ENCODE measurements around the gene SRGAP1.

DNA sequence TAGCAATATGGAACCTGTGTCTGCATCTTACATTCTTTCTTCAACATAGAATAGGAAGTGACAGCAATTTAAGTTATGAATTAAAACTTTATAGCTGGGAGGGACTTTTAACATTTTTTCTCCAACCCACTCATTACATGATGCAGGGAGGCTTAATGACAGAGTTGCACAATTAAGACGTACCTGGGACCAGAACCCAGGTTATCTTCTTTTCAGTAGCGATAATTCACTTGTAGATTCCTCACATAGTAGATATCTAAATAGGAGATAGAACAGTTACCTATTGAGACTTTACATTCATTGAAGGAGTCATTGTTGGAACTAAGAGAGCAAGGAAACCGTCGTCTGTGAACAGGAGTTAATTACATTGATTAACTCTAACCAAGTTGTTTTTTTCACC lies 5.1 kb downstream of the SRGAP1 start:
- TF ChIP-seq POLR2A (IDR thresholded peaks at IDR 0.05) = no peak
- TF ChIP-seq, protein P1, sequence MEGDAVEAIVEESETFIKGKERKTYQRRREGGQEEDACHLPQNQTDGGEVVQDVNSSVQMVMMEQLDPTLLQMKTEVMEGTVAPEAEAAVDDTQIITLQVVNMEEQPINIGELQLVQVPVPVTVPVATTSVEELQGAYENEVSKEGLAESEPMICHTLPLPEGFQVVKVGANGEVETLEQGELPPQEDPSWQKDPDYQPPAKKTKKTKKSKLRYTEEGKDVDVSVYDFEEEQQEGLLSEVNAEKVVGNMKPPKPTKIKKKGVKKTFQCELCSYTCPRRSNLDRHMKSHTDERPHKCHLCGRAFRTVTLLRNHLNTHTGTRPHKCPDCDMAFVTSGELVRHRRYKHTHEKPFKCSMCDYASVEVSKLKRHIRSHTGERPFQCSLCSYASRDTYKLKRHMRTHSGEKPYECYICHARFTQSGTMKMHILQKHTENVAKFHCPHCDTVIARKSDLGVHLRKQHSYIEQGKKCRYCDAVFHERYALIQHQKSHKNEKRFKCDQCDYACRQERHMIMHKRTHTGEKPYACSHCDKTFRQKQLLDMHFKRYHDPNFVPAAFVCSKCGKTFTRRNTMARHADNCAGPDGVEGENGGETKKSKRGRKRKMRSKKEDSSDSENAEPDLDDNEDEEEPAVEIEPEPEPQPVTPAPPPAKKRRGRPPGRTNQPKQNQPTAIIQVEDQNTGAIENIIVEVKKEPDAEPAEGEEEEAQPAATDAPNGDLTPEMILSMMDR (IDR thresholded peaks at IDR 0.05) = no peak

Measured in right lobe of liver (tissue), 4 donors.